ENCODE data around the gene SP1. TPM values are rescaled to one million over a fixed set of nuclear protein-coding genes. Genes with fewer than 3 reads are reported as not detected.
A peak's percentile ranks its signal among the peaks of the same experiment; 100 is the strongest.

Gene SP1
- total and polyA plus RNA-seq, 9 of the 15 experiments (the other 6 are each of a cell fraction or from before 2014, with no cell fraction given) = 8.0 to 65.5 (median 41.6) TPM

DNA sequence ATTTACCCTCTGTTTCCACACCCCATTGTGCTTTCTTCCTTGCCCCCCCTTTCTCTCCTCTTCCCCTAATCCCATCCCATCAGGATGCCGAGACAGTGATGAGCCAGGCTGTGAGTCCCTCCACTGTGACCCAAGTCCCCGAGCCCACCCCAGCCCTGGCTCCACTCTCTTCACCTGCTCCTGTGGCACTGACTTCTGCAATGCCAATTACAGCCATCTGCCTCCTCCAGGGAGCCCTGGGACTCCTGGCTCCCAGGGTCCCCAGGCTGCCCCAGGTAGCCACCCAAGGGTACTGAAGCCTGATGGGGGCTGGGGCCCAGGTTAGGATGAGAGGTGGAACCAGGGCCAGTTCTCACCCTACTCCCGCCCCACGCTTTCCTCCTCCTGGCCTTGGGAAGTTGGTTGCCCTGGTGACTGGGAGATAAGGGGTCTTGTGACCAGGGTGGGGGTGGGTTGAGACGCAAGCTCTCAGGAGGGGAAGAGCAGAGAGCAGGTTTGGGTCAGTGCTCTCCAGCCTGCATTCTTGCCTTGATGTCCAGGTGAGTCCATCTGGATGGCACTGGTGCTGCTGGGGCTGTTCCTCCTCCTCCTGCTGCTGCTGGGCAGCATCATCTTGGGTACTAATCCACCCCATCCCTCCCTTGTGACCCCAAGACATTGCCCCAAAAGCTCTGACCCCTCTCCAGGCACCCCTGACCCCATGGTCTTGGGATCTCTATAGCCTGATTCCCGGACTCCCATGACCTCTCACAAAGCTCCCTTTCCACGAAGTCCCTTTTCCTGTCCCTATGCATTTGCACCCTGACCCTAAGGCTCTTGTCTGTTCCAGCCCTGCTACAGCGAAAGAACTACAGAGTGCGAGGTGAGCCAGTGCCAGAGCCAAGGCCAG lies 44.9 kb downstream of the SP1 start (continued):
- TF ChIP-seq CCNT2 (IDR thresholded peaks at IDR 0.05; ENCODE audit: borderline replicate concordance, extremely low read depth, insufficient read length, low read depth, low read length) (peak; percentile 56), HCFC1 (IDR thresholded peaks at IDR 0.05; ENCODE audit: low read depth, low read length) (no peak), TCF7L2 (IDR thresholded peaks at IDR 0.05; ENCODE audit: low read depth, low read length) (no peak), MITF (IDR thresholded peaks at IDR 0.05) (peak; percentile 99), FOXJ3 (CRISPR knock-in tag; IDR thresholded peaks at IDR 0.05) (no peak), GATAD2A (IDR thresholded peaks at IDR 0.05) (no peak), ZFP36 (IDR thresholded peaks at IDR 0.05; ENCODE audit: low read depth, low read length, partially characterized antibody) (peak; percentile 6), KDM1A (IDR thresholded peaks at IDR 0.05) (peak in 1 of 2 experiments; percentile 28; a peak in 1 of 4 replicates), ATF1 (CRISPR knock-in tag; IDR thresholded peaks at IDR 0.05) (no peak), ATF1 (tag; IDR thresholded peaks at IDR 0.05) (peak; percentile 31; the same call in 1 of the 2 replicates), POLR2B (IDR thresholded peaks at IDR 0.05; ENCODE audit: low read depth, partially characterized antibody) (peak; percentile 33), ARID1B (IDR thresholded peaks at IDR 0.05) (peak; percentile 55; the same call in 1 of the 2 replicates), NR1H2 (CRISPR knock-in tag; IDR thresholded peaks at IDR 0.05) (no peak), HIVEP1 (CRISPR knock-in tag; IDR thresholded peaks at IDR 0.05) (no peak), USF1 (CRISPR knock-in tag; IDR thresholded peaks at IDR 0.05) (peak; percentile 61), NR2C1 (IDR thresholded peaks at IDR 0.05) (no peak), NR2C1 (tag; IDR thresholded peaks at IDR 0.05) (0 out of 2 replicates have a peak, but pooled peaks have one; percentile 16), MXI1 (IDR thresholded peaks at IDR 0.05; ENCODE audit: low read depth, low read length) (0 out of 2 replicates have a peak, but pooled peaks have one; percentile 62), LEF1 (IDR thresholded peaks at IDR 0.05) (peak; percentile 66; the same call in 1 of the 2 replicates)
- TF ChIP-seq, protein P1, sequence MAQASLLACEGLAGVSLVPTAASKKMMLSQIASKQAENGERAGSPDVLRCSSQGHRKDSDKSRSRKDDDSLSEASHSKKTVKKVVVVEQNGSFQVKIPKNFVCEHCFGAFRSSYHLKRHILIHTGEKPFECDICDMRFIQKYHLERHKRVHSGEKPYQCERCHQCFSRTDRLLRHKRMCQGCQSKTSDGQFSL (CRISPR knock-in tag; IDR thresholded peaks at IDR 0.05) = peak; percentile 49; the same call in 1 of the 2 replicates
- TF ChIP-seq, protein P1 (tag; IDR thresholded peaks at IDR 0.05) = peak in 1 of 2 experiments; percentile 42; a peak in 1 of 4 replicates
- TF ChIP-seq, protein P2, sequence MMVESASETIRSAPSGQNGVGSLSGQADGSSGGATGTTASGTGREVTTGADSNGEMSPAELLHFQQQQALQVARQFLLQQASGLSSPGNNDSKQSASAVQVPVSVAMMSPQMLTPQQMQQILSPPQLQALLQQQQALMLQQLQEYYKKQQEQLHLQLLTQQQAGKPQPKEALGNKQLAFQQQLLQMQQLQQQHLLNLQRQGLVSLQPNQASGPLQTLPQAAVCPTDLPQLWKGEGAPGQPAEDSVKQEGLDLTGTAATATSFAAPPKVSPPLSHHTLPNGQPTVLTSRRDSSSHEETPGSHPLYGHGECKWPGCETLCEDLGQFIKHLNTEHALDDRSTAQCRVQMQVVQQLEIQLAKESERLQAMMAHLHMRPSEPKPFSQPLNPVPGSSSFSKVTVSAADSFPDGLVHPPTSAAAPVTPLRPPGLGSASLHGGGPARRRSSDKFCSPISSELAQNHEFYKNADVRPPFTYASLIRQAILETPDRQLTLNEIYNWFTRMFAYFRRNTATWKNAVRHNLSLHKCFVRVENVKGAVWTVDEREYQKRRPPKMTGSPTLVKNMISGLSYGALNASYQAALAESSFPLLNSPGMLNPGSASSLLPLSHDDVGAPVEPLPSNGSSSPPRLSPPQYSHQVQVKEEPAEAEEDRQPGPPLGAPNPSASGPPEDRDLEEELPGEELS (CRISPR knock-in tag; IDR thresholded peaks at IDR 0.05; ENCODE audit: borderline replicate concordance) = no peak
- TF ChIP-seq, protein P3, sequence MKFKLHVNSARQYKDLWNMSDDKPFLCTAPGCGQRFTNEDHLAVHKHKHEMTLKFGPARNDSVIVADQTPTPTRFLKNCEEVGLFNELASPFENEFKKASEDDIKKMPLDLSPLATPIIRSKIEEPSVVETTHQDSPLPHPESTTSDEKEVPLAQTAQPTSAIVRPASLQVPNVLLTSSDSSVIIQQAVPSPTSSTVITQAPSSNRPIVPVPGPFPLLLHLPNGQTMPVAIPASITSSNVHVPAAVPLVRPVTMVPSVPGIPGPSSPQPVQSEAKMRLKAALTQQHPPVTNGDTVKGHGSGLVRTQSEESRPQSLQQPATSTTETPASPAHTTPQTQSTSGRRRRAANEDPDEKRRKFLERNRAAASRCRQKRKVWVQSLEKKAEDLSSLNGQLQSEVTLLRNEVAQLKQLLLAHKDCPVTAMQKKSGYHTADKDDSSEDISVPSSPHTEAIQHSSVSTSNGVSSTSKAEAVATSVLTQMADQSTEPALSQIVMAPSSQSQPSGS (CRISPR knock-in tag; IDR thresholded peaks at IDR 0.05) = no peak
